NT2/D1 (cell line): ENCODE data around the gene OR4C16.

ENCODE experiments used
- DNase-seq: peaks from one replicate; pipeline ENCODE4 v3.0.0-alpha.2; 2011; ENCODE audit warnings: low read depth, low spot score
- H3K27me3 ChIP-seq: 2 replicates; pipeline ENCODE4 v1.6.0; 2011; ENCODE audit warnings: mild to moderate bottlenecking; ENCODE audit not compliant: insufficient read length, insufficient read depth
- H3K36me3 ChIP-seq: 2 replicates; pipeline ENCODE4 v1.6.1; 2011; ENCODE audit warnings: mild to moderate bottlenecking, low read length, mixed read lengths; ENCODE audit not compliant: insufficient read depth, insufficient read length
- H3K4me1 ChIP-seq: 2 replicates; pipeline ENCODE4 v1.5.1; 2011; ENCODE audit not compliant: insufficient read depth, insufficient read length
- H3K4me3 ChIP-seq: 2 replicates; pipeline ENCODE4 v1.5.1; 2011; ENCODE audit warnings: low read depth; ENCODE audit not compliant: insufficient read length
- H3K9ac ChIP-seq: 2 replicates; pipeline ENCODE4 v1.6.0; 2011; ENCODE audit warnings: low read depth; ENCODE audit not compliant: insufficient read length
- H3K9me3 ChIP-seq: 2 replicates; pipeline ENCODE4 v1.5.1; 2011; ENCODE audit warnings: mild to moderate bottlenecking, low read length; ENCODE audit not compliant: insufficient read depth
- SUZ12 ChIP-seq: IDR thresholded peaks from 2 replicates; pipeline ENCODE4 v1.6.1; 2011; ENCODE audit not compliant: insufficient read length, insufficient read depth; ENCODE audit errors: extremely low read depth
- YY1 ChIP-seq: IDR thresholded peaks from 2 replicates; pipeline ENCODE4 v1.6.1; 2011; ENCODE audit not compliant: insufficient read length, insufficient read depth
- ZNF274 ChIP-seq: IDR thresholded peaks from 2 replicates; pipeline ENCODE4 v1.6.1; 2011; ENCODE audit warnings: mild to moderate bottlenecking, low read depth, low read length

OR4C16 gene

GRCh38 chr11:55571828-55572227 is at the start of gene OR4C16:
Gene OR4C16, plus strand, starts transcription at chr11:55572128. Its CDS starts 0 bp downstream, at chr11:55572128.
- Histone ChIP-seq H3K4me3 (no peak within 1 kb of the TSS), H3K9me3 (peaks cover 33% of the 10 kb centered on the region), H3K4me1 (no peaks in the 10 kb centered on the region), H3K36me3 (no peaks in the 10 kb centered on the region), H3K9ac (no peak within 1 kb of the TSS), H3K27me3 (no peaks in the 10 kb centered on the region)
- DNase-seq = no peak
- TF ChIP-seq SUZ12 = no peak
- TF ChIP-seq ZNF274 = no peak
- TF ChIP-seq YY1 = no peak

- no peak within 1 kb of the TSS for H3K9ac ChIP-seq
- H3K4me1 ChIP-seq = no peaks in the 10 kb centered on the region
- no peaks in the 10 kb centered on the region for H3K9me3 ChIP-seq
- H3K4me3 ChIP-seq = no peak within 1 kb of the TSS
- H3K27me3 ChIP-seq = no peaks in the 10 kb centered on the region
- TF ChIP-seq YY1 = no peak
- no peak for TF ChIP-seq SUZ12
- no peak for TF ChIP-seq ZNF274
- no peak for DNase-seq
- no peaks in the 10 kb centered on the region for H3K36me3 ChIP-seq
Observed at GRCh38 chr11:55554169-55554568, 17.8 kb upstream of the OR4C16 start, which contains the start of gene OR4C15. Gene OR4C15, plus strand, starts transcription at chr11:55554469. Its CDS starts 0 bp downstream, at chr11:55554469.

- H3K36me3 ChIP-seq = no peaks in the 10 kb centered on the region
- TF ChIP-seq YY1 = no peak
- TF ChIP-seq ZNF274 = no peak
- TF ChIP-seq SUZ12 = no peak
- DNase-seq = no peak
- H3K27me3 ChIP-seq = no peaks in the 10 kb centered on the region
- peaks cover 39% of the 10 kb centered on the region for H3K9me3 ChIP-seq
- H3K9ac ChIP-seq = no peak overlapping the region
- H3K4me3 ChIP-seq = no peak overlapping the region
- H3K4me1 ChIP-seq = no peaks in the 10 kb centered on the region
Observed at GRCh38 chr11:55572548-55572947, 620 bp downstream of the OR4C16 start.

- no peak for DNase-seq
- Histone ChIP-seq H3K9ac (no peak within 1 kb of the TSS), H3K36me3 (no peaks in the 10 kb centered on the region), H3K4me1 (no peaks in the 10 kb centered on the region), H3K4me3 (no peak within 1 kb of the TSS), H3K9me3 (no peaks in the 10 kb centered on the region), H3K27me3 (no peaks in the 10 kb centered on the region)
- no peak for TF ChIP-seq ZNF274
Observed at GRCh38 chr11:55607545-55607944, 35.6 kb downstream of the OR4C16 start, which contains the start of gene OR4C11. Gene OR4C11, minus strand, starts transcription at chr11:55607645. Its CDS starts 3,272 bp downstream, at chr11:55604373.
